ENCODE data around the gene SOBP. TPM values are rescaled to one million over a fixed set of nuclear protein-coding genes. Genes with fewer than 3 reads are reported as not detected.

SOBP gene
- total and polyA plus RNA-seq, 5 donors from 2014 or later: 0.07 to 0.13 TPM; not detected in 3

GRCh38 chr6:107658920-107659865, 169.3 kb downstream of the SOBP start:
- Mint-ChIP-seq H3K4me1 (peaks cover 0 to 30% (median 13%) of the 10 kb centered on the region in 4 donors), H3K4me3 (no peak overlapping the region), H3K9me3 (peaks cover 0 to 2% (median 0%) of the 10 kb centered on the region in 7 donors), H3K36me3 (no peaks in the 10 kb centered on the region), H3K27me3 (peaks cover 26% of the 10 kb centered on the region), H3K27ac (no peak overlapping the region)
- Histone ChIP-seq H3K36me3 (ENCODE audit: control insufficient read depth, insufficient read depth, low read length) (no peaks in the 10 kb centered on the region), H3K4me3 (ENCODE audit: low read depth, low read length) (no peak overlapping the region), H3K27me3 (ENCODE audit: control insufficient read depth, insufficient read depth, low read length) (peaks cover 2% of the 10 kb centered on the region), H3K9me3 (ENCODE audit: control insufficient read depth in 2 of 2, low read length in 2 of 2) (no peaks in the 10 kb centered on the region), H3K27ac (ENCODE audit: insufficient read depth, low read length, poor library complexity, severe bottlenecking) (no peak overlapping the region), H3K4me1 (ENCODE audit: control insufficient read depth, insufficient read depth, low read length, poor library complexity, severe bottlenecking) (peaks cover 13% of the 10 kb centered on the region)
- DNase-seq (no peak), ATAC-seq (ENCODE audit: low read depth in 2 of 2) (no peak)

GRCh38 chr6:107660839-107661238, 170.9 kb downstream of the SOBP start:
- H3K27ac ChIP-seq (ENCODE audit: insufficient read depth, low read length, poor library complexity, severe bottlenecking): no peak overlapping the region
- H3K27me3 ChIP-seq (ENCODE audit: control insufficient read depth, insufficient read depth, low read length): peaks cover 5% of the 10 kb centered on the region
- no peak overlapping the region for H3K4me3 ChIP-seq (ENCODE audit: low read depth, low read length)
- peaks cover 13% of the 10 kb centered on the region for H3K4me1 ChIP-seq (ENCODE audit: control insufficient read depth, insufficient read depth, low read length, poor library complexity, severe bottlenecking)
- Mint-ChIP-seq H3K4me3 (no peak overlapping the region), H3K36me3 (no peaks in the 10 kb centered on the region), H3K27me3 (peaks cover 26% of the 10 kb centered on the region), H3K27ac (no peak overlapping the region), H3K9me3 (peaks cover 0 to 2% (median 0%) of the 10 kb centered on the region in 7 donors), H3K4me1 (peaks cover 0 to 26% (median 13%) of the 10 kb centered on the region in 4 donors)
- ATAC-seq (ENCODE audit: low read depth in 2 of 2) (no peak), DNase-seq (no peak)
- H3K9me3 ChIP-seq (ENCODE audit: control insufficient read depth in 2 of 2, low read length in 2 of 2): no peaks in the 10 kb centered on the region
- no peaks in the 10 kb centered on the region for H3K36me3 ChIP-seq (ENCODE audit: control insufficient read depth, insufficient read depth, low read length)

GRCh38 chr6:107661291-107661690, 171.4 kb downstream of the SOBP start:
- Histone ChIP-seq H3K27me3 (ENCODE audit: control insufficient read depth, insufficient read depth, low read length) (peaks cover 5% of the 10 kb centered on the region), H3K4me1 (ENCODE audit: control insufficient read depth, insufficient read depth, low read length, poor library complexity, severe bottlenecking) (peaks cover 13% of the 10 kb centered on the region), H3K9me3 (ENCODE audit: control insufficient read depth in 2 of 2, low read length in 2 of 2) (no peaks in the 10 kb centered on the region), H3K27ac (ENCODE audit: insufficient read depth, low read length, poor library complexity, severe bottlenecking) (no peak overlapping the region), H3K36me3 (ENCODE audit: control insufficient read depth, insufficient read depth, low read length) (no peaks in the 10 kb centered on the region), H3K4me3 (ENCODE audit: low read depth, low read length) (no peak overlapping the region)
- Mint-ChIP-seq H3K9me3 (no peaks in the 10 kb centered on the region), H3K36me3 (no peaks in the 10 kb centered on the region), H3K4me1 (peaks cover 0 to 26% (median 13%) of the 10 kb centered on the region in 4 donors), H3K27ac (no peak overlapping the region), H3K27me3 (peaks cover 31% of the 10 kb centered on the region), H3K4me3 (no peak overlapping the region)
- ATAC-seq (ENCODE audit: low read depth in 2 of 2): no peak
- DNase-seq: no peak

GRCh38 chr6:107662333-107662732, 172.4 kb downstream of the SOBP start:
- no peak overlapping the region for H3K27ac Mint-ChIP-seq
- peaks cover 11% of the 10 kb centered on the region for H3K4me1 ChIP-seq (ENCODE audit: control insufficient read depth, insufficient read depth, low read length, poor library complexity, severe bottlenecking)
- no peak overlapping the region for H3K27ac ChIP-seq (ENCODE audit: insufficient read depth, low read length, poor library complexity, severe bottlenecking)
- no peaks in the 10 kb centered on the region for H3K9me3 ChIP-seq (ENCODE audit: control insufficient read depth in 2 of 2, low read length in 2 of 2)
- DNase-seq (no peak), ATAC-seq (ENCODE audit: low read depth in 2 of 2) (no peak)
- peaks cover 0 to 20% (median 9%) of the 10 kb centered on the region in 4 donors for H3K4me1 Mint-ChIP-seq
- H3K27me3 Mint-ChIP-seq: peaks cover 27% of the 10 kb centered on the region
- no peak overlapping the region for H3K4me3 Mint-ChIP-seq
- H3K9me3 Mint-ChIP-seq: no peaks in the 10 kb centered on the region
- peaks cover 5% of the 10 kb centered on the region for H3K27me3 ChIP-seq (ENCODE audit: control insufficient read depth, insufficient read depth, low read length)
- H3K36me3 ChIP-seq (ENCODE audit: control insufficient read depth, insufficient read depth, low read length): no peaks in the 10 kb centered on the region
- no peaks in the 10 kb centered on the region for H3K36me3 Mint-ChIP-seq
- H3K4me3 ChIP-seq (ENCODE audit: low read depth, low read length): no peak overlapping the region

GRCh38 chr6:107663308-107663707, 173.4 kb downstream of the SOBP start:
- no peak overlapping the region for H3K27ac Mint-ChIP-seq

GRCh38 chr6:107665382-107665781, 175.5 kb downstream of the SOBP start:
- Histone ChIP-seq H3K4me3 (ENCODE audit: low read depth, low read length) (no peak overlapping the region), H3K27ac (ENCODE audit: insufficient read depth, low read length, poor library complexity, severe bottlenecking) (no peak overlapping the region), H3K9me3 (ENCODE audit: control insufficient read depth in 2 of 2, low read length in 2 of 2) (no peaks in the 10 kb centered on the region), H3K27me3 (ENCODE audit: control insufficient read depth, insufficient read depth, low read length) (peaks cover 5% of the 10 kb centered on the region), H3K36me3 (ENCODE audit: control insufficient read depth, insufficient read depth, low read length) (no peaks in the 10 kb centered on the region), H3K4me1 (ENCODE audit: control insufficient read depth, insufficient read depth, low read length, poor library complexity, severe bottlenecking) (no peaks in the 10 kb centered on the region)
- Mint-ChIP-seq H3K4me3 (no peak overlapping the region), H3K27ac (no peak overlapping the region), H3K4me1 (no peaks in the 10 kb centered on the region), H3K9me3 (no peaks in the 10 kb centered on the region), H3K36me3 (no peaks in the 10 kb centered on the region), H3K27me3 (peaks cover 20% of the 10 kb centered on the region)
- DNase-seq (no peak), ATAC-seq (ENCODE audit: low read depth in 2 of 2) (no peak)

More at GRCh38 chr6:107663308-107663707, 173.4 kb downstream of the SOBP start:
- ATAC-seq (ENCODE audit: low read depth in 2 of 2) (no peak), DNase-seq (no peak)
- H3K9me3 Mint-ChIP-seq: no peaks in the 10 kb centered on the region
- no peak overlapping the region for H3K27ac ChIP-seq (ENCODE audit: insufficient read depth, low read length, poor library complexity, severe bottlenecking)
- no peak overlapping the region for H3K4me3 Mint-ChIP-seq
- H3K36me3 ChIP-seq (ENCODE audit: control insufficient read depth, insufficient read depth, low read length): no peaks in the 10 kb centered on the region
- peaks cover 0 to 11% (median 4%) of the 10 kb centered on the region in 4 donors for H3K4me1 Mint-ChIP-seq
- H3K27me3 Mint-ChIP-seq: peaks cover 27% of the 10 kb centered on the region
- peaks cover 5% of the 10 kb centered on the region for H3K27me3 ChIP-seq (ENCODE audit: control insufficient read depth, insufficient read depth, low read length)
- H3K36me3 Mint-ChIP-seq: no peaks in the 10 kb centered on the region
- H3K4me3 ChIP-seq (ENCODE audit: low read depth, low read length): no peak overlapping the region
- H3K9me3 ChIP-seq (ENCODE audit: control insufficient read depth in 2 of 2, low read length in 2 of 2): no peaks in the 10 kb centered on the region
- H3K4me1 ChIP-seq (ENCODE audit: control insufficient read depth, insufficient read depth, low read length, poor library complexity, severe bottlenecking): peaks cover under 1% of the 10 kb centered on the region

- no peaks in the 10 kb centered on the region for H3K36me3 Mint-ChIP-seq
- H3K4me1 ChIP-seq (ENCODE audit: control insufficient read depth, insufficient read depth, low read length, poor library complexity, severe bottlenecking): peaks cover 2% of the 10 kb centered on the region
- DNase-seq (no peak), ATAC-seq (ENCODE audit: low read depth in 2 of 2) (no peak)
- H3K27me3 Mint-ChIP-seq: peaks cover 20% of the 10 kb centered on the region
- H3K9me3 ChIP-seq (ENCODE audit: control insufficient read depth in 2 of 2, low read length in 2 of 2): no peaks in the 10 kb centered on the region
- peaks cover 5% of the 10 kb centered on the region for H3K27me3 ChIP-seq (ENCODE audit: control insufficient read depth, insufficient read depth, low read length)
- H3K27ac ChIP-seq (ENCODE audit: insufficient read depth, low read length, poor library complexity, severe bottlenecking): no peak overlapping the region
- no peaks in the 10 kb centered on the region for H3K9me3 Mint-ChIP-seq
- no peaks in the 10 kb centered on the region for H3K36me3 ChIP-seq (ENCODE audit: control insufficient read depth, insufficient read depth, low read length)
- H3K27ac Mint-ChIP-seq: no peak overlapping the region
- no peak overlapping the region for H3K4me3 Mint-ChIP-seq
- H3K4me1 Mint-ChIP-seq: peaks cover 0 to 5% (median 2%) of the 10 kb centered on the region in 4 donors
- H3K4me3 ChIP-seq (ENCODE audit: low read depth, low read length): no peak overlapping the region
These were observed 176.4 kb downstream of the SOBP start for GRCh38 chr6:107666084-107666980.

Measured in CD4-positive, CD25-positive, alpha-beta regulatory T cell (primary cell).